ENCODE data around the gene RPS18.

Gene RPS18

DNA sequence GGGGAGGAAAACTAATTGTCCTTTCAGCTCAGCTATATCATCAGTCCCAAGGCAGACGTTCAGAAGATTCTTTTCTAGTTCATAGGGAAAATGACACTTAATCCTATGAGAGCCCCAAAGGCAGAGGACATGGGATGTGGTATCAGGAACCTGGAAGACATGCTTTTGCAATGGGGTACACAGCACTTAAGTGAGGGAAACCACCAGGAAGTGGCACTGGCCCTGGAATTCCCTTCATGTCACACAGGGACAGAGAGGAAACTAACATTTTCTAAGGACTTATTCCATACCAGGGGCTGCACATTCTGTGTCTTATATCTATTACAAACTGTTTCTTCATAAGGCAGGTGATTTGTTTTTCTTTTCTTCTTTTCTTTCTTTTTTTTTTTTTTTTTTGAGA lies 28.4 kb upstream of the RPS18 start:
- TF ChIP-seq, protein P1, sequence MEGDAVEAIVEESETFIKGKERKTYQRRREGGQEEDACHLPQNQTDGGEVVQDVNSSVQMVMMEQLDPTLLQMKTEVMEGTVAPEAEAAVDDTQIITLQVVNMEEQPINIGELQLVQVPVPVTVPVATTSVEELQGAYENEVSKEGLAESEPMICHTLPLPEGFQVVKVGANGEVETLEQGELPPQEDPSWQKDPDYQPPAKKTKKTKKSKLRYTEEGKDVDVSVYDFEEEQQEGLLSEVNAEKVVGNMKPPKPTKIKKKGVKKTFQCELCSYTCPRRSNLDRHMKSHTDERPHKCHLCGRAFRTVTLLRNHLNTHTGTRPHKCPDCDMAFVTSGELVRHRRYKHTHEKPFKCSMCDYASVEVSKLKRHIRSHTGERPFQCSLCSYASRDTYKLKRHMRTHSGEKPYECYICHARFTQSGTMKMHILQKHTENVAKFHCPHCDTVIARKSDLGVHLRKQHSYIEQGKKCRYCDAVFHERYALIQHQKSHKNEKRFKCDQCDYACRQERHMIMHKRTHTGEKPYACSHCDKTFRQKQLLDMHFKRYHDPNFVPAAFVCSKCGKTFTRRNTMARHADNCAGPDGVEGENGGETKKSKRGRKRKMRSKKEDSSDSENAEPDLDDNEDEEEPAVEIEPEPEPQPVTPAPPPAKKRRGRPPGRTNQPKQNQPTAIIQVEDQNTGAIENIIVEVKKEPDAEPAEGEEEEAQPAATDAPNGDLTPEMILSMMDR (IDR thresholded peaks at IDR 0.05; ENCODE audit: low read depth, low read length) = no peak
- H3K4me3 ChIP-seq (ENCODE audit: low read depth, low read length) = no peak overlapping the region

DNA sequence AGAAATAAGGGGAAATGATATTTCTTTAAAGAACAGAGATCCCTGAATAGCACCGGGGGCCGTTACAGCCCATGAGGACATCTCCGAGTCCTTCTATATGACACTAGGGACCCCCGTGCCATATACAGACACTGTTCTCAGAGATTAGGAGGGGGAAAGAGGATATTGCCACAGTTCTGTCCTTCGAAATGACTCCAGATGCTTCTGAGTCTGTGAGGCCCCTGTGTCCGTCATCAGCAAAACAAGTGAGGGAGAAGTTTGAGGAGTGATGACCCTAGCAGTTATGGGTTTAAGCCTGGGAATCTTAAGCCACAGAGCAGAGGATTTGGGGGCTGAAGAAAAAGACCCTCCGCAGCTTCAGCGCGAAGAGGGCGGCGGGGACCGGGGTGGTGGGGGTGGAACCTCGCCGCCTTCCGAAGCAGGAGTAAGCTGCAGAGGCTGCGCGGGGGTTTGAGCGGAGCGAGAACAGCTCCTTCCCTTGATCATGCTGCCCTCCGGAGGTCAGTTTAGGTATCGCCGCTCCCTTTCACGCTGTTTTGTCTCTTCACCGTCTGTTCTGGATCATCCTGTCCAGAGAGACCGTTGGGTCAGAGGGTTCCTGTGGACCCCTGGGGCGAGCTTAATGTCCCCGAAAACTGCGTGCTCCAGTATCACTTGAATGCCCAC lies 23.8 kb upstream of the RPS18 start:
- H3K4me3 ChIP-seq (ENCODE audit: low read depth, low read length) = peak overlapping the region; percentile 50
- TF ChIP-seq, protein P1 (IDR thresholded peaks at IDR 0.05; ENCODE audit: low read depth, low read length) = peak; percentile 86

DNA sequence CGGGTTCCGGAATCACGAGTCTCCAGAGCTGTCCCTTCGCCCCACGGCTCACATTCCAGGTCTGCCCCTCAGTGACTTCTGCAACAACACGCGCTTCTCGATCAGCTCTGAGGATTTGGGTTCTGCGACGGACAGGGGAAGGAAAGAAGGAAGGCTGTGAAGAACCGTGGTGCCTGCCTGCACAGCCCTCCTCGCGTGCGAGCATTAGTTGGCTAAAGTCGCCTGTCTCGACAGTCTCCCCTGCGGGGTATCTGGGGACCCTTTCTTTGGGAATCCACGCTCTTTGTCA lies 23.3 kb upstream of the RPS18 start:
- TF ChIP-seq, protein P1 (IDR thresholded peaks at IDR 0.05; ENCODE audit: low read depth, low read length) = no peak

DNA sequence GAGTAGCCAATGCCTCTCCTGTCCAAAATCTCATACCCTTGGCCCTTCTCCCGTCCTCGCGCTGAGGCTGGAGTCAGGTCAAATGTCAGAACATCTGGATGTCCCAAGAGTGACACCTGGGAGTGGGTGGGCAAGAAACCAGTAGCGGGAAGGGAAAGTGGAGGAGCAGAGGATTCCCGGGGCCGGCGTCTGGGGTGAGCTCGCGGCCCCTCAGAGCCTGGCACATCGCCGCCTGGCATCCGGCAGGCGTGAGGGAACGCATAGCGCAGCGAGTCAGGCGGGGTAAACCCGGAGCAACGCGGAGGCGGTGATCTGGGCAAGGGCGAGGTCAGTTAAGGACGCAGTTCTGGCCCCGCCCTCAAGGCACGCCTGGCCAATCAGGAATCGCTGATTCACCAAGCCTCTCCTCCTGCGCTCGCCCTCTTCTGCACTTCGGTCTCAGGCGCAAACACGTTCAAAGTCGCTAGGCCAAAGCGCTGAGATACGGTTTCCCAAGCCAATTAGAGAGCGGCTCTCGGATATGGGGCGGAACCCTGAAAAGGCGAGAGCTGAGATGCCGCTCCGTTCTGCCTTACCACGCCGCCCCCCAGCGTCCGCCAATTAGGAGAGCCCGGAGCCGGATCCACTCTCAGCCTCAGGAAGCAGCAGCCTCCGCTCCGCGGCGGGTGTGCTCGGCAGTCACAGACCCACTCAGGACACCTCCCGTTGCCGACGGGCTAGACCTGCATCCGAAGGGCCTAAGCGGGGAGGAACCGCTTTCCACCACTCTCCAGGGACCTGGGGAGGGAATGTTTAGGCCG lies 22.7 kb upstream of the RPS18 start:
- TF ChIP-seq, protein P1 (IDR thresholded peaks at IDR 0.05; ENCODE audit: low read depth, low read length) = no peak
- peak overlapping the region; percentile 64 for H3K4me3 ChIP-seq (ENCODE audit: low read depth, low read length)

More for the DNA sequence above, 23.3 kb upstream of the RPS18 start:
- H3K4me3 ChIP-seq (ENCODE audit: low read depth, low read length) = peak overlapping the region; percentile 50

DNA sequence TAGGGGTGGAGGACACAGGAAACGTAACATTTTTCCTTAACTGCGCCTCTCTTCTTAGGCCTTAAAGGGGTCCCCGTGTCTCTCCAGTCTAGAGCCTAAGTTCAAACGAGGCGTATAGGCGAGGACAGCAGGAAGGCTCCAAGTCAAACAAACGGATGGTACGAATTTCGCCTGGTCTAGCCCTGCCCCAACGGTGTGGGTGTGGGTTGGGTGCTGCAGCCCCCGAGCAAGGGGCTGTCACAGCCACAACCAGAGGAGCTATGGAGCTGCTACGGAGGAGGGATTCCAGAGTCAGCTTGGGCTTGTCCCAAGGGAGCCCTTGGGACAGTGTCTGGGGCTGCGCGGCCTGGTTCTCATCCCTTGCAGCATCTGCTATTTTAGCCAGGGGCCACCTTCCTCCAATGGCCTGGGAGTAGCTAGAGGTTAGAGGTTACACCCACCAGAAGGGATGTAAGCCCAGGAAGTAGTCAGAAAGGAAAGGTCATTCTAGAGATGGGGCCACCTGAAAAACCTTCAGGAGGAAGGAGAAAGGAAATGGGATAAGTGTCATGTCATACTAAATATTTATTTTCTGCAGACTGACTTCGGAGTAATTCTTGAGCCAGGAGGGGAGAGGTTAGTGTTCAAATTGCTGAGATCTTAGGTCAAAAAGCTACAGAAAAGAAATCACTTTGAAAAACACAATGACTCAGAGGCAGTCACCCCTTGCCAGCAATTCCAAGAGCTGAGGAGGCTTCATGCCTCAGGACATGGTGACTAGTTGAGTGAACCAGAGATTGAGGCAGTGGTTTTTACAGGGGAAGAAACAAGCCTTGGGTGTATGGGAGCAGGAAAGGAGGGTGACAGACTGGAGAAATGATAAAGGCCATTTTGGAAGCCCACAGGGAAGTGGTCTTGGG lies 21.9 kb upstream of the RPS18 start:
- peak overlapping the region; percentile 64 for H3K4me3 ChIP-seq (ENCODE audit: low read depth, low read length)
- TF ChIP-seq, protein P1 (IDR thresholded peaks at IDR 0.05; ENCODE audit: low read depth, low read length) = no peak

DNA sequence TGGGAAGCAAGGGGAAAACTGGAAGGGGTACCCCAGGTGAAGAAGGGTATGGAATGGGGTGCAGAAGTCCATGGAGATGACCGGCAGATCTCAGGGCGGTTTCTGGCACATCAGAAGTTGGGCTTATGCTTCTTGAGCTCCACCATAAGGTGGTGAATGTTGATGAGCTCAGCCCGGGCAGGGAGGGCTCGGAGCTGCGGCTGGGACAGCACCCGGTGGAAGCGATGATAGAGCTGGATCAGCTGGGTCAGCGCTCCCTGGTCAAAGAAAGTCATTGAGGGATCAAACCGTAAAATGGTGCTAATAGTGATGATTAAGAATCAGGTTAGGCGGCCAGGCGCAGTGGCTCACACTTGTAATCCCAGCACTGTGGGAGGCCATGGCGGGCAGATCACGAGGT lies 21.1 kb upstream of the RPS18 start:
- no peak overlapping the region for H3K4me3 ChIP-seq (ENCODE audit: low read depth, low read length)

More for the DNA sequence above, 21.1 kb upstream of the RPS18 start:
- TF ChIP-seq, protein P1 (IDR thresholded peaks at IDR 0.05; ENCODE audit: low read depth, low read length) = no peak

All from WI38 (cell line).